ENCODE measurements around the gene POMGNT1. TPM values are rescaled to one million over a fixed set of nuclear protein-coding genes. Genes with fewer than 3 reads are reported as not detected.

The POMGNT1 gene
- total and polyA plus RNA-seq, 2 donors (not counting 3 experiments of a cell fraction or from before 2014, with no cell fraction given): 64.4 to 67.5 TPM

GRCh38 chr1:46190539-46190938, 7.7 kb downstream of the POMGNT1 start:
- Histone ChIP-seq H3K79me2 (ENCODE audit: control insufficient read depth, insufficient read depth, low read length) (no peaks in the 10 kb centered on the region), H3K36me3 (ENCODE audit: control insufficient read depth in 2 of 2, extremely low read depth in 1 of 2, insufficient read depth in 2 of 2, low read length in 2 of 2) (peaks cover 0 to 26% of the 10 kb centered on the region in 2 experiments)
- no peak for TF ChIP-seq MYC (IDR thresholded peaks at IDR 0.05; ENCODE audit: low read depth, low read length)
- no peak for TF ChIP-seq MAX (IDR thresholded peaks at IDR 0.05; ENCODE audit: insufficient read depth, insufficient read length)
- TF ChIP-seq POLR2A (IDR thresholded peaks at IDR 0.05; ENCODE audit: low read depth, low read length): no peak
- no peak for TF ChIP-seq FOS (IDR thresholded peaks at IDR 0.05; ENCODE audit: borderline replicate concordance, insufficient read depth, low read length)
- TF ChIP-seq POLR2AphosphoS5 (IDR thresholded peaks at IDR 0.05; ENCODE audit: insufficient read depth, low read depth, low read length): no peak
- TF ChIP-seq EZH2 (IDR thresholded peaks at IDR 0.05; ENCODE audit: borderline replicate concordance, low read depth, low read length, severe bottlenecking): no peak
- no peak for TF ChIP-seq JUN (IDR thresholded peaks at IDR 0.05; ENCODE audit: borderline replicate concordance, insufficient read depth, insufficient read length, low read depth)

More at GRCh38 chr1:46190539-46190938, 7.7 kb downstream of the POMGNT1 start:
- no peaks in the 10 kb centered on the region for H4K20me1 ChIP-seq (replicated peaks; ENCODE audit: control insufficient read depth, extremely low read depth, insufficient read depth, low read length)
- H3K4me2 ChIP-seq (ENCODE audit: insufficient read depth, low read length): no peak overlapping the region
- no peaks in the 10 kb centered on the region for H3K4me1 ChIP-seq (ENCODE audit: control insufficient read depth, extremely low read depth, insufficient read depth, low read length)
- H3K9me3 ChIP-seq (replicated peaks; ENCODE audit: control insufficient read depth, insufficient read depth, low read length): no peaks in the 10 kb centered on the region
- no peaks in the 10 kb centered on the region for H3K9me1 ChIP-seq (replicated peaks; ENCODE audit: control insufficient read depth, extremely low read depth, insufficient read depth, low read length)
- no peak for FAIRE-seq
- ChIA-PET POLR2A (interaction anchor here (0.6 kb wide), 1 partner anchor 22 kb away, joined by 7 read pairs; no protein-coding TSS in a partner anchor), CTCF (interaction anchor here (0.9 to 1.2 kb wide), 2 partner anchors 9 to 33 kb away, joined by 3 to 4 read pairs; no protein-coding TSS in a partner anchor)
- intact Hi-C loops (cut with micrococcal nuclease): no loop called here
- no peak overlapping the region for H3K4me3 ChIP-seq (replicated peaks in 1 of 3; ENCODE audit: insufficient read depth in 1 of 3, low read depth in 1 of 3, low read length in 3 of 3)
- no peak overlapping the region for H3K9ac ChIP-seq (replicated peaks; ENCODE audit: extremely low read depth, insufficient read depth, low read length)
- no peak for DNase-seq (ENCODE audit: low read depth, low spot score)
- no TSS peak for BruUV-seq (replicated peaks)
- no peak overlapping the region for H3K27ac ChIP-seq (ENCODE audit: insufficient read depth, low read depth, low read length)
- dilution Hi-C loops (cut with MboI; ENCODE audit: extremely low pct_ligation_motif_present, low sequenced_read_pairs): loop anchor here (25.0 kb wide), 1 partner anchor 153 kb away; no protein-coding TSS in a partner anchor
- H2AFZ ChIP-seq (ENCODE audit: low read depth, low read length): no peak overlapping the region
- no peaks in the 10 kb centered on the region for H3K27me3 ChIP-seq (ENCODE audit: control insufficient read depth in 2 of 2, insufficient read depth in 2 of 2, low read length in 2 of 2)
